ENCODE results near the gene SKI. TPM values are rescaled to one million over a fixed set of nuclear protein-coding genes. Genes with fewer than 3 reads are reported as not detected.

The SKI gene
- total and polyA plus RNA-seq, 2 experiments from 2014 or later = 9.3 to 66.8 TPM

DNA sequence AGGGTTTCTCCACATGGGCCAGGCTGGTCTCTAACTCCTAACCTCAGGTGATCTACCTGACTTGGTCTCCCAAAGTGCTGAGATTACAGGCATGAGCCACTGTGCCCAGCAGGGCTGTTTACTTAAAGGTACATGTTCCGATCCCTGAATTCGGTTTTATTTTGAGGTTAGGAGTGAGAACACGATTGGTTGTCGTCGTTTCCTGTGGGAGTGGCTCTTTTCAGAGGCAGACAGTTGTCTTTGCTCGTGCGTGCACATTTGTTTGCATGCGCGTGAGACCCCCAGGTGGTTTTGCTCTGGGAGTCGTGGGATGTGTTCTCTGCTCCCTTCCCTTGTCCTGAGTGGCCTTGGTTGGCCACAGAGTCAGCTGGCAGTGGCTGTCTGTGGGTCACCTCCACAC, 60.2 kb downstream of the SKI start:
- ATAC-seq = no peak
- H3K36me3 ChIP-seq (ENCODE audit: insufficient read depth) = no peaks in the 10 kb centered on the region
- peaks cover 15% of the 10 kb centered on the region for H4K20me1 ChIP-seq (replicated peaks; ENCODE audit: insufficient read depth)
- H3K27me3 ChIP-seq (ENCODE audit: insufficient read depth) = no peaks in the 10 kb centered on the region
- Mint-ChIP-seq H3K27ac (no peak overlapping the region; the same call in 1 of the 2 replicates), H3K4me3 (no peak overlapping the region), H3K27me3 (ENCODE audit: insufficient read depth, low read depth, poor library complexity) (peaks cover 37% of the 10 kb centered on the region), H3K36me3 (ENCODE audit: low read depth) (no peaks in the 10 kb centered on the region), H3K4me1 (peaks cover 51% of the 10 kb centered on the region), H3K9me3 (no peaks in the 10 kb centered on the region; the same call in 2 of the 3 replicates)
- no peak for TF ChIP-seq JUNB (IDR thresholded peaks at IDR 0.05; ENCODE audit: unreplicated experiment)
- no peak for TF ChIP-seq ZNF331 (CRISPR knock-in tag; IDR thresholded peaks at IDR 0.05; ENCODE audit: low read depth)
- TF ChIP-seq EZH2 (IDR thresholded peaks at IDR 0.05; ENCODE audit: low read depth, unreplicated experiment) = no peak
- TF ChIP-seq POLR2AphosphoS5 (IDR thresholded peaks at IDR 0.05; ENCODE audit: low read depth) = no peak
- no peak for TF ChIP-seq ZNF114 (CRISPR knock-in tag; IDR thresholded peaks at IDR 0.05)
- TF ChIP-seq NANOG (IDR thresholded peaks at IDR 0.05; ENCODE audit: borderline replicate concordance) = no peak
- TF ChIP-seq CREB1 (CRISPR knock-in tag; IDR thresholded peaks at IDR 0.05; ENCODE audit: low read depth) = no peak
- TF ChIP-seq, protein P1, sequence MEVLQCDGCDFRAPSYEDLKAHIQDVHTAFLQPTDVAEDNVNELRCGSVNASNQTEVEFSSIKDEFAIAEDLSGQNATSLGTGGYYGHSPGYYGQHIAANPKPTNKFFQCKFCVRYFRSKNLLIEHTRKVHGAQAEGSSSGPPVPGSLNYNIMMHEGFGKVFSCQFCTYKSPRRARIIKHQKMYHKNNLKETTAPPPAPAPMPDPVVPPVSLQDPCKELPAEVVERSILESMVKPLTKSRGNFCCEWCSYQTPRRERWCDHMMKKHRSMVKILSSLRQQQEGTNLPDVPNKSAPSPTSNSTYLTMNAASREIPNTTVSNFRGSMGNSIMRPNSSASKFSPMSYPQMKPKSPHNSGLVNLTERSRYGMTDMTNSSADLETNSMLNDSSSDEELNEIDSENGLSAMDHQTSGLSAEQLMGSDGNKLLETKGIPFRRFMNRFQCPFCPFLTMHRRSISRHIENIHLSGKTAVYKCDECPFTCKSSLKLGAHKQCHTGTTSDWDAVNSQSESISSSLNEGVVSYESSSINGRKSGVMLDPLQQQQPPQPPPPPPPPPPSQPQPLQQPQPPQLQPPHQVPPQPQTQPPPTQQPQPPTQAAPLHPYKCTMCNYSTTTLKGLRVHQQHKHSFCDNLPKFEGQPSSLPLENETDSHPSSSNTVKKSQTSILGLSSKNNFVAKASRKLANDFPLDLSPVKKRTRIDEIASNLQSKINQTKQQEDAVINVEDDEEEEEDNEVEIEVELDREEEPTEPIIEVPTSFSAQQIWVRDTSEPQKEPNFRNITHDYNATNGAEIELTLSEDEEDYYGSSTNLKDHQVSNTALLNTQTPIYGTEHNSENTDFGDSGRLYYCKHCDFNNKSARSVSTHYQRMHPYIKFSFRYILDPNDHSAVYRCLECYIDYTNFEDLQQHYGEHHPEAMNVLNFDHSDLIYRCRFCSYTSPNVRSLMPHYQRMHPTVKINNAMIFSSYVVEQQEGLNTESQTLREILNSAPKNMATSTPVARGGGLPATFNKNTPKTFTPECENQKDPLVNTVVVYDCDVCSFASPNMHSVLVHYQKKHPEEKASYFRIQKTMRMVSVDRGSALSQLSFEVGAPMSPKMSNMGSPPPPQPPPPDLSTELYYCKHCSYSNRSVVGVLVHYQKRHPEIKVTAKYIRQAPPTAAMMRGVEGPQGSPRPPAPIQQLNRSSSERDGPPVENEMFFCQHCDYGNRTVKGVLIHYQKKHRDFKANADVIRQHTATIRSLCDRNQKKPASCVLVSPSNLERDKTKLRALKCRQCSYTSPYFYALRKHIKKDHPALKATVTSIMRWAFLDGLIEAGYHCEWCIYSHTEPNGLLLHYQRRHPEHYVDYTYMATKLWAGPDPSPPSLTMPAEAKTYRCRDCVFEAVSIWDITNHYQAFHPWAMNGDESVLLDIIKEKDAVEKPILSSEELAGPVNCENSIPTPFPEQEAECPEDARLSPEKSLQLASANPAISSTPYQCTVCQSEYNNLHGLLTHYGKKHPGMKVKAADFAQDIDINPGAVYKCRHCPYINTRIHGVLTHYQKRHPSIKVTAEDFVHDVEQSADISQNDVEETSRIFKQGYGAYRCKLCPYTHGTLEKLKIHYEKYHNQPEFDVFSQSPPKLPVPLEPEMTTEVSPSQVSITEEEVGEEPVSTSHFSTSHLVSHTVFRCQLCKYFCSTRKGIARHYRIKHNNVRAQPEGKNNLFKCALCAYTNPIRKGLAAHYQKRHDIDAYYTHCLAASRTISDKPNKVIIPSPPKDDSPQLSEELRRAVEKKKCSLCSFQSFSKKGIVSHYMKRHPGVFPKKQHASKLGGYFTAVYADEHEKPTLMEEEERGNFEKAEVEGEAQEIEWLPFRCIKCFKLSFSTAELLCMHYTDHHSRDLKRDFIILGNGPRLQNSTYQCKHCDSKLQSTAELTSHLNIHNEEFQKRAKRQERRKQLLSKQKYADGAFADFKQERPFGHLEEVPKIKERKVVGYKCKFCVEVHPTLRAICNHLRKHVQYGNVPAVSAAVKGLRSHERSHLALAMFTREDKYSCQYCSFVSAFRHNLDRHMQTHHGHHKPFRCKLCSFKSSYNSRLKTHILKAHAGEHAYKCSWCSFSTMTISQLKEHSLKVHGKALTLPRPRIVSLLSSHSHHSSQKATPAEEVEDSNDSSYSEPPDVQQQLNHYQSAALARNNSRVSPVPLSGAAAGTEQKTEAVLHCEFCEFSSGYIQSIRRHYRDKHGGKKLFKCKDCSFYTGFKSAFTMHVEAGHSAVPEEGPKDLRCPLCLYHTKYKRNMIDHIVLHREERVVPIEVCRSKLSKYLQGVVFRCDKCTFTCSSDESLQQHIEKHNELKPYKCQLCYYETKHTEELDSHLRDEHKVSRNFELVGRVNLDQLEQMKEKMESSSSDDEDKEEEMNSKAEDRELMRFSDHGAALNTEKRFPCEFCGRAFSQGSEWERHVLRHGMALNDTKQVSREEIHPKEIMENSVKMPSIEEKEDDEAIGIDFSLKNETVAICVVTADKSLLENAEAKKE (CRISPR knock-in tag; IDR thresholded peaks at IDR 0.05) = no peak
- no peak for TF ChIP-seq EZH2phosphoT487 (IDR thresholded peaks at IDR 0.05; ENCODE audit: unreplicated experiment)
- TF ChIP-seq, protein P2, sequence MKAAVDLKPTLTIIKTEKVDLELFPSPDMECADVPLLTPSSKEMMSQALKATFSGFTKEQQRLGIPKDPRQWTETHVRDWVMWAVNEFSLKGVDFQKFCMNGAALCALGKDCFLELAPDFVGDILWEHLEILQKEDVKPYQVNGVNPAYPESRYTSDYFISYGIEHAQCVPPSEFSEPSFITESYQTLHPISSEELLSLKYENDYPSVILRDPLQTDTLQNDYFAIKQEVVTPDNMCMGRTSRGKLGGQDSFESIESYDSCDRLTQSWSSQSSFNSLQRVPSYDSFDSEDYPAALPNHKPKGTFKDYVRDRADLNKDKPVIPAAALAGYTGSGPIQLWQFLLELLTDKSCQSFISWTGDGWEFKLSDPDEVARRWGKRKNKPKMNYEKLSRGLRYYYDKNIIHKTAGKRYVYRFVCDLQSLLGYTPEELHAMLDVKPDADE (IDR thresholded peaks at IDR 0.05) = no peak
- TF ChIP-seq STAT1 (IDR thresholded peaks at IDR 0.05; ENCODE audit: unreplicated experiment) = no peak
- TF ChIP-seq, protein P3, sequence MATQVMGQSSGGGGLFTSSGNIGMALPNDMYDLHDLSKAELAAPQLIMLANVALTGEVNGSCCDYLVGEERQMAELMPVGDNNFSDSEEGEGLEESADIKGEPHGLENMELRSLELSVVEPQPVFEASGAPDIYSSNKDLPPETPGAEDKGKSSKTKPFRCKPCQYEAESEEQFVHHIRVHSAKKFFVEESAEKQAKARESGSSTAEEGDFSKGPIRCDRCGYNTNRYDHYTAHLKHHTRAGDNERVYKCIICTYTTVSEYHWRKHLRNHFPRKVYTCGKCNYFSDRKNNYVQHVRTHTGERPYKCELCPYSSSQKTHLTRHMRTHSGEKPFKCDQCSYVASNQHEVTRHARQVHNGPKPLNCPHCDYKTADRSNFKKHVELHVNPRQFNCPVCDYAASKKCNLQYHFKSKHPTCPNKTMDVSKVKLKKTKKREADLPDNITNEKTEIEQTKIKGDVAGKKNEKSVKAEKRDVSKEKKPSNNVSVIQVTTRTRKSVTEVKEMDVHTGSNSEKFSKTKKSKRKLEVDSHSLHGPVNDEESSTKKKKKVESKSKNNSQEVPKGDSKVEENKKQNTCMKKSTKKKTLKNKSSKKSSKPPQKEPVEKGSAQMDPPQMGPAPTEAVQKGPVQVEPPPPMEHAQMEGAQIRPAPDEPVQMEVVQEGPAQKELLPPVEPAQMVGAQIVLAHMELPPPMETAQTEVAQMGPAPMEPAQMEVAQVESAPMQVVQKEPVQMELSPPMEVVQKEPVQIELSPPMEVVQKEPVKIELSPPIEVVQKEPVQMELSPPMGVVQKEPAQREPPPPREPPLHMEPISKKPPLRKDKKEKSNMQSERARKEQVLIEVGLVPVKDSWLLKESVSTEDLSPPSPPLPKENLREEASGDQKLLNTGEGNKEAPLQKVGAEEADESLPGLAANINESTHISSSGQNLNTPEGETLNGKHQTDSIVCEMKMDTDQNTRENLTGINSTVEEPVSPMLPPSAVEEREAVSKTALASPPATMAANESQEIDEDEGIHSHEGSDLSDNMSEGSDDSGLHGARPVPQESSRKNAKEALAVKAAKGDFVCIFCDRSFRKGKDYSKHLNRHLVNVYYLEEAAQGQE (IDR thresholded peaks at IDR 0.05; ENCODE audit: unreplicated experiment) = no peak
- TF ChIP-seq, protein P4, sequence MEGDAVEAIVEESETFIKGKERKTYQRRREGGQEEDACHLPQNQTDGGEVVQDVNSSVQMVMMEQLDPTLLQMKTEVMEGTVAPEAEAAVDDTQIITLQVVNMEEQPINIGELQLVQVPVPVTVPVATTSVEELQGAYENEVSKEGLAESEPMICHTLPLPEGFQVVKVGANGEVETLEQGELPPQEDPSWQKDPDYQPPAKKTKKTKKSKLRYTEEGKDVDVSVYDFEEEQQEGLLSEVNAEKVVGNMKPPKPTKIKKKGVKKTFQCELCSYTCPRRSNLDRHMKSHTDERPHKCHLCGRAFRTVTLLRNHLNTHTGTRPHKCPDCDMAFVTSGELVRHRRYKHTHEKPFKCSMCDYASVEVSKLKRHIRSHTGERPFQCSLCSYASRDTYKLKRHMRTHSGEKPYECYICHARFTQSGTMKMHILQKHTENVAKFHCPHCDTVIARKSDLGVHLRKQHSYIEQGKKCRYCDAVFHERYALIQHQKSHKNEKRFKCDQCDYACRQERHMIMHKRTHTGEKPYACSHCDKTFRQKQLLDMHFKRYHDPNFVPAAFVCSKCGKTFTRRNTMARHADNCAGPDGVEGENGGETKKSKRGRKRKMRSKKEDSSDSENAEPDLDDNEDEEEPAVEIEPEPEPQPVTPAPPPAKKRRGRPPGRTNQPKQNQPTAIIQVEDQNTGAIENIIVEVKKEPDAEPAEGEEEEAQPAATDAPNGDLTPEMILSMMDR (conservative IDR thresholded peaks at IDR 0.05; ENCODE audit: low read depth in 2 of 2) = no peak
- H3K27ac ChIP-seq (ENCODE audit: low read depth) = no peak overlapping the region
- H3F3A ChIP-seq (replicated peaks; ENCODE audit: low read depth) = no peaks in the 10 kb centered on the region
- peaks cover 98% of the 10 kb centered on the region for H3K79me2 ChIP-seq (replicated peaks; ENCODE audit: insufficient read depth)
- H3K9me2 ChIP-seq (ENCODE audit: insufficient read depth) = no peaks in the 10 kb centered on the region
- no peak overlapping the region for H2AFZ ChIP-seq
- H3K4me2 ChIP-seq = no peak overlapping the region
- H3K4me3 ChIP-seq = no peak overlapping the region
- H3K4me1 ChIP-seq (ENCODE audit: insufficient read depth) = peaks cover 20% of the 10 kb centered on the region
- DNase-seq (ENCODE audit: low spot score) = no peak

All from GM23338 (cell line).